ENCODE measurements around the gene ODAPH. TPM values are rescaled to one million over a fixed set of nuclear protein-coding genes. Genes with fewer than 3 reads are reported as not detected.

The ODAPH gene
- total RNA-seq, 1 experiment from 2014 or later, result not detected

DNA sequence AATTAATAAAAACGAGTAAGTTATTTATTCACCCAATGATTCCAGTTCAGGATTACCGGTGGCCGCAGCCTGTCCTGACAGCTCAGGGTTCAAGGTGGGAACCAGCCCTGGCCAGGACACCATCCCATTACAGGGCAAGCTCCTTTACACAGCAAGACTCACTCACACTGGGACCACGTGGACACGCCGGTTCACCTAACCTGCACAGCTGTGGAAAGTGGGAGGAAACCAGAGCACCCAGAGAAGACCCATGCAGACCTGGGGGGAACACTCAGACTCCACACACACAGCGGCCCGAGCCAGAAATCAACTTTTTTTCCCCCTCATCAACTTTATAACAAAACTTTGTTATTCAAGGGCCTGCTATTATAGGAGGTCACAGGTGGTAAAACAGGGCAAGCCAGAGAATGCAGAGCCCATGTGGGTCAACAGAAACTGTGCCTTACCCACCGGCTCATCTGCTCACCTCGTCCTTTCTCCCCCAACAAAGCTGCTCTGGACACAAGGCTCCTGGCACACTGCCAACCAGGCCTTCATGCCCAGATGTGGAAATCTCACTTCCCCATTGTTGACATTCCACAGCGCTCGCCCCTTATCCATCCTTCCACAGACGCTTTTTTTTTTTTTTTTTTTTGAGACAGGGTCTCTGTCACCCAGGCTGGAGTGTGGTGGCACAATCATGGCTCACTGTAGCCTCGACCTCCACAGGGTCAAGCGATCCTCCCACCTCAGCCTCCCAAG lies 8.0 kb upstream of the ODAPH start:
- WGBS (ENCODE audit: extremely low coverage, insufficient read length, low lambda C conversion rate), result no CpG with 5 or more reads among the region's 15 CpGs
- no peaks in the 10 kb centered on the region for H4K20me1 ChIP-seq (ENCODE audit: control insufficient read depth, insufficient read depth, insufficient read length)
- no peak overlapping the region for H3K18ac ChIP-seq (ENCODE audit: insufficient read length, low read depth, low read length)
- H3K14ac ChIP-seq (ENCODE audit: insufficient read depth, low read length), result no peak overlapping the region; the same call in 1 of the 2 replicates
- H2BK5ac ChIP-seq (ENCODE audit: insufficient read length, low read length), result no peak overlapping the region
- no peaks in the 10 kb centered on the region for H3K27me3 ChIP-seq (ENCODE audit: insufficient read depth, low read length)
- H2BK12ac ChIP-seq (ENCODE audit: insufficient read length, low read depth, low read length), result no peak overlapping the region
- H3K4ac ChIP-seq (ENCODE audit: low read depth, low read length), result no peak overlapping the region
- peaks cover 0 to 5% of the 10 kb centered on the region in 2 experiments; a peak in 1 of 4 replicates for H3K4me1 Mint-ChIP-seq
- H3K9me3 Mint-ChIP-seq, result no peaks in the 10 kb centered on the region
- H3K4me3 Mint-ChIP-seq, result no peak overlapping the region
- peaks cover 0 to 4% (median 0%) of the 10 kb centered on the region in 3 experiments; a peak in 1 of 7 replicates for H3K36me3 Mint-ChIP-seq (ENCODE audit: insufficient read depth in 1 of 3, low read depth in 3 of 3)
- H3T11ph ChIP-seq (ENCODE audit: low read length), result no peak overlapping the region
- no peak overlapping the region for H3K4me2 ChIP-seq (ENCODE audit: insufficient read depth, insufficient read length, low read length)
- H2AFZ ChIP-seq (ENCODE audit: low read length), result no peak overlapping the region
- H3K23me2 ChIP-seq (ENCODE audit: insufficient read length, low read depth, low read length, poor library complexity, severe bottlenecking), result no peaks in the 10 kb centered on the region
- H3K27me3 Mint-ChIP-seq (ENCODE audit: low read depth), result no peaks in the 10 kb centered on the region
- no peaks in the 10 kb centered on the region for H3K79me2 ChIP-seq (ENCODE audit: insufficient read depth, low read length)
- no peak overlapping the region; a peak in 2 of 7 replicates for H3K27ac Mint-ChIP-seq
- H4K8ac ChIP-seq (replicated peaks; ENCODE audit: insufficient read length, low read depth, low read length), result no peak overlapping the region
- H2BK120ac ChIP-seq (ENCODE audit: low read depth, low read length, poor library complexity, severe bottlenecking), result no peak overlapping the region
- no peak overlapping the region for H3K27ac ChIP-seq (ENCODE audit: insufficient read length, low read depth, low read length)
- H4K91ac ChIP-seq (ENCODE audit: insufficient read length, low read depth, low read length), result no peak overlapping the region
- DNase-seq, result no peak
- TF ChIP-seq, protein P1, sequence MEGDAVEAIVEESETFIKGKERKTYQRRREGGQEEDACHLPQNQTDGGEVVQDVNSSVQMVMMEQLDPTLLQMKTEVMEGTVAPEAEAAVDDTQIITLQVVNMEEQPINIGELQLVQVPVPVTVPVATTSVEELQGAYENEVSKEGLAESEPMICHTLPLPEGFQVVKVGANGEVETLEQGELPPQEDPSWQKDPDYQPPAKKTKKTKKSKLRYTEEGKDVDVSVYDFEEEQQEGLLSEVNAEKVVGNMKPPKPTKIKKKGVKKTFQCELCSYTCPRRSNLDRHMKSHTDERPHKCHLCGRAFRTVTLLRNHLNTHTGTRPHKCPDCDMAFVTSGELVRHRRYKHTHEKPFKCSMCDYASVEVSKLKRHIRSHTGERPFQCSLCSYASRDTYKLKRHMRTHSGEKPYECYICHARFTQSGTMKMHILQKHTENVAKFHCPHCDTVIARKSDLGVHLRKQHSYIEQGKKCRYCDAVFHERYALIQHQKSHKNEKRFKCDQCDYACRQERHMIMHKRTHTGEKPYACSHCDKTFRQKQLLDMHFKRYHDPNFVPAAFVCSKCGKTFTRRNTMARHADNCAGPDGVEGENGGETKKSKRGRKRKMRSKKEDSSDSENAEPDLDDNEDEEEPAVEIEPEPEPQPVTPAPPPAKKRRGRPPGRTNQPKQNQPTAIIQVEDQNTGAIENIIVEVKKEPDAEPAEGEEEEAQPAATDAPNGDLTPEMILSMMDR (conservative IDR thresholded peaks at IDR 0.05), result no peak
- H2AK5ac ChIP-seq (ENCODE audit: insufficient read length, low read length), result no peak overlapping the region
- no peak overlapping the region for H3K23ac ChIP-seq (ENCODE audit: insufficient read length, low read depth, low read length)
- no peak overlapping the region for H3K56ac ChIP-seq (ENCODE audit: insufficient read length, low read depth, low read length)
- no peak overlapping the region for H3K9ac ChIP-seq (ENCODE audit: extremely low read depth, insufficient read length, low read length)
- no peak overlapping the region for H2BK15ac ChIP-seq (ENCODE audit: low read depth, low read length)
- H2BK20ac ChIP-seq (ENCODE audit: low read depth, low read length, poor library complexity, severe bottlenecking), result no peak overlapping the region
- H3K9me3 ChIP-seq (ENCODE audit: control insufficient read depth, low read depth, low read length), result no peaks in the 10 kb centered on the region
- no peaks in the 10 kb centered on the region; the same call in 1 of the 2 replicates for H3K4me1 ChIP-seq (ENCODE audit: insufficient read depth, low read length)
- no peaks in the 10 kb centered on the region for H3K79me1 ChIP-seq (ENCODE audit: insufficient read depth, low read depth, low read length, poor library complexity, severe bottlenecking)
- H4K5ac ChIP-seq (ENCODE audit: insufficient read length, low read depth, low read length), result no peak overlapping the region

Data from H9 (cell line).